Measurements from ENCODE around the gene IMPDH1.

GRCh38 chr7:128388145-128388485 lies 21.7 kb downstream of the IMPDH1 start:
- TF ChIP-seq EP300 (IDR thresholded peaks at IDR 0.05) (no peak), CTCF (IDR thresholded peaks at IDR 0.05) (no peak), POLR2AphosphoS5 (IDR thresholded peaks at IDR 0.05) (no peak)

Data from upper lobe of left lung (tissue), 4 donors.